Adrenal gland (tissue), 12 donors: ENCODE measurements around the gene ANKRD10. TPM values are rescaled to one million over a fixed set of nuclear protein-coding genes. Genes with fewer than 3 reads are reported as not detected.
"Not testable (repeated sequence)": the region's sequence is repeated elsewhere in the genome, so short reads cannot be mapped to it uniquely, and the experiment has no call there.

ENCODE experiments used
- DNase-seq, 7 donors: peaks; one replicate each; pipeline ENCODE4 v3.0.0-alpha.2; 2019 to 2020
- H3K27ac ChIP-seq, 5 donors: fragments of 200-600 bp; sonication (generic) in 4 of 5; 1 replicate in 3 of 5; 2 replicates in 2 of 5; pipeline versions ENCODE4 v1.5.1 to v1.8.0; 2016 to 2020; ENCODE audit warnings: mild to moderate bottlenecking in 1 of 5
- H3K27me3 ChIP-seq: fragments of 200-600 bp; 2 replicates; pipeline ENCODE4 v1.8.0; 2021
- H3K36me3 ChIP-seq, 2 donors: fragments of 200-600 bp; replicated peaks in 1 of 2; 1 replicate in 1 of 2; 2 replicates in 1 of 2; pipeline versions ENCODE4 v1.5.1 to v1.8.0; 2018 to 2022
- H3K4me1 ChIP-seq, 2 donors: fragments of 200-600 bp; replicated peaks in 1 of 2; 1 replicate in 1 of 2; 2 replicates in 1 of 2; pipeline versions ENCODE4 v1.5.1 to v1.8.0; 2018 to 2021
- H3K4me3 ChIP-seq, 4 donors: fragments of 200-600 bp; sonication (generic) in 3 of 4; one replicate each; pipeline ENCODE4 v1.5.1; 2016 to 2018
- H3K9me3 ChIP-seq, 3 donors: fragments of 200-600 bp; sonication (generic) in 1 of 3; replicated peaks in 1 of 3; 1 replicate in 2 of 3; 2 replicates in 1 of 3; pipeline versions ENCODE4 v1.5.1 to v1.8.0; 2016 to 2021
- CTCF ChIP-seq, 6 experiments: fragments of 450-650 bp in 4 of 6; fragments of 200-600 bp in 2 of 6; sonication (generic) in 1 of 6; IDR thresholded peaks; 1 replicate in 5 of 6; 2 replicates in 1 of 6; pipeline versions ENCODE4 v1.5.1 to v1.8.0; 2016 to 2021; ENCODE audit warnings: antibody characterized with exemption in 6 of 6, mild to moderate bottlenecking in 2 of 6, moderate library complexity in 1 of 6
- POLR2A ChIP-seq, 2 donors: fragments of 450-650 bp; IDR thresholded peaks; one replicate each; pipeline ENCODE4 v1.6.1; 2017; ENCODE audit warnings: antibody characterized with exemption in 2 of 2, mild to moderate bottlenecking in 2 of 2, moderate library complexity in 1 of 2
- WGBS, 4 donors: extraction: QIAGEN DNeasy Blood & Tissue Kit in 2 of 4; methylation state at CpG; one replicate each; pipeline versions ENCODE4 v1.1.5 to v1.1.7; 2013 to 2017; 5-methylcytosine and 5-hydroxymethylcytosine counted together
- intact Hi-C, 2 donors: fragments of 100-400 bp; cut with DNase I; formaldehyde crosslinking; loops; one replicate each; pipeline versions ENCODE4 v1.14.1 to v1.15.0; 2022 to 2023
- polyA plus RNA-seq, 3 donors: library from polyadenylated mRNA; stranded (reverse); fragments of 200-250 nt in 2 of 3; fragments of 350-450 nt in 1 of 3; fragmentation: Illumina TruSeq in 1 of 3; extraction: RNeasy Lipid Tissue Mini Kit (QIAGEN cat#74804) in 1 of 3; gene quantifications; one replicate each; pipeline ENCODE4 v1.2.3, GENCODE V29; 2013 to 2014
- total RNA-seq, 9 donors: library from RNA; depleted of rRNA in 4 of 9; stranded (reverse); fragments of >200 nt in 4 of 9; fragments of 120-200 nt in 1 of 9; fragmentation: NEBNext Ultra II Directional in 1 of 9; extraction: Animal tissue kit (Norgen Biotek cat#: 25700) in 1 of 9; gene quantifications; one replicate each; pipeline versions ENCODE4 v1.1.0 to v1.2.4, GENCODE V29; 2013 to 2023
- donor health status: healthy with polysubstance abuse.
- donor health status: Bipolar disorder and iron deficiency.
- donor health status: DM: yes; HTN: yes; CAD: no.
- donor health status: DM: no; HTN: no; CAD: no.
- donor health status: DM: no; HTN: no; CAD: no.
- donor health status: DM: yes; HTN: yes; CAD: no.

ANKRD10 gene
- total and polyA plus RNA-seq, 12 donors, result 36.5 to 159 (median 101) TPM

- no peaks in the 10 kb centered on the region for H3K36me3 ChIP-seq
- 89 to 100% (median 89%) methylated on average over 3 to 4 of the region's 4 CpGs for WGBS, 4 donors
- H3K4me3 ChIP-seq, result no peak overlapping the region
- H3K4me1 ChIP-seq, result no peaks in the 10 kb centered on the region
- TF ChIP-seq CTCF (IDR thresholded peaks at IDR 0.05) (no peak), POLR2A (IDR thresholded peaks at IDR 0.05) (no peak)
- no peak for DNase-seq
- H3K27me3 ChIP-seq, result no peaks in the 10 kb centered on the region
- no peaks in the 10 kb centered on the region for H3K9me3 ChIP-seq
- intact Hi-C loops, result no loop called here
- no peak overlapping the region for H3K27ac ChIP-seq
Measured at GRCh38 chr13:110838867-110839538, 75.9 kb downstream of the ANKRD10 start.

- Histone ChIP-seq H3K27ac (no peak overlapping the region), H3K4me1 (no peaks in the 10 kb centered on the region), H3K4me3 (no peak overlapping the region), H3K9me3 (no peaks in the 10 kb centered on the region), H3K36me3 (no peaks in the 10 kb centered on the region), H3K27me3 (no peaks in the 10 kb centered on the region)
- TF ChIP-seq POLR2A (IDR thresholded peaks at IDR 0.05), result no peak
- no peak for TF ChIP-seq CTCF (IDR thresholded peaks at IDR 0.05)
- WGBS, 4 donors, result 71 to 84% (median 76%) methylated on average over 8 of the region's 8 CpGs
- intact Hi-C loops, result no loop called here
- DNase-seq, result no peak
Measured at GRCh38 chr13:110838116-110838515, 76.8 kb downstream of the ANKRD10 start.

- intact Hi-C loops, DNase-seq, H3K36me3 ChIP-seq, H3K4me3 ChIP-seq, H3K27ac ChIP-seq, H3K9me3 ChIP-seq, H3K27me3 ChIP-seq, H3K4me1 ChIP-seq: not testable (repeated sequence)
- WGBS, 4 donors, result 65 to 75% (median 72%) methylated on average over 5 of the region's 5 CpGs
Measured at GRCh38 chr13:110837397-110838061, 77.3 kb downstream of the ANKRD10 start.

- no peak overlapping the region for H3K4me3 ChIP-seq
- no peak overlapping the region for H3K27ac ChIP-seq
- DNase-seq, result no peak
- H3K9me3 ChIP-seq, result no peaks in the 10 kb centered on the region
- no peaks in the 10 kb centered on the region for H3K36me3 ChIP-seq
- H3K27me3 ChIP-seq, result no peaks in the 10 kb centered on the region
- WGBS, 4 donors, result 59 to 94% (median 75%) methylated on average over 2 of the region's 2 CpGs
- TF ChIP-seq CTCF (IDR thresholded peaks at IDR 0.05) (no peak), POLR2A (IDR thresholded peaks at IDR 0.05) (no peak)
- intact Hi-C loops, result no loop called here
- no peaks in the 10 kb centered on the region for H3K4me1 ChIP-seq
Measured at GRCh38 chr13:110836605-110836903, 78.3 kb downstream of the ANKRD10 start.
